Fibroblast of villous mesenchyme (primary cell): Measurements from ENCODE around the gene MYO1G. TPM values are rescaled to one million over a fixed set of nuclear protein-coding genes. Genes with fewer than 3 reads are reported as not detected.

Experiments used
- DNase-seq: peaks from one replicate; pipeline ENCODE4 v3.0.0-alpha.2; 2010; ENCODE audit warnings: low read depth
- H3K4me3 ChIP-seq: 2 replicates; pipeline ENCODE4 v1.5.1; 2011; ENCODE audit warnings: low read depth, mild to moderate bottlenecking, low read length
- total RNA-seq: library from RNA; depleted of rRNA; stranded (reverse); fragments of >200 nt; gene quantifications from 2 replicates; pipeline ENCODE4 v1.2.3, GENCODE V29; 2012
- TF ChIP-seq, protein P1 (sequence below): IDR thresholded peaks from 2 replicates; pipeline ENCODE4 v1.5.1; 2012; ENCODE audit warnings: low read depth, mild to moderate bottlenecking, low read length; ENCODE audit not compliant: insufficient read depth

The MYO1G gene
- total RNA-seq, 1 donor: under 0.01 TPM

GRCh38 chr7:45024126-45024744, 45.4 kb upstream of the MYO1G start:
- TF ChIP-seq, protein P1, sequence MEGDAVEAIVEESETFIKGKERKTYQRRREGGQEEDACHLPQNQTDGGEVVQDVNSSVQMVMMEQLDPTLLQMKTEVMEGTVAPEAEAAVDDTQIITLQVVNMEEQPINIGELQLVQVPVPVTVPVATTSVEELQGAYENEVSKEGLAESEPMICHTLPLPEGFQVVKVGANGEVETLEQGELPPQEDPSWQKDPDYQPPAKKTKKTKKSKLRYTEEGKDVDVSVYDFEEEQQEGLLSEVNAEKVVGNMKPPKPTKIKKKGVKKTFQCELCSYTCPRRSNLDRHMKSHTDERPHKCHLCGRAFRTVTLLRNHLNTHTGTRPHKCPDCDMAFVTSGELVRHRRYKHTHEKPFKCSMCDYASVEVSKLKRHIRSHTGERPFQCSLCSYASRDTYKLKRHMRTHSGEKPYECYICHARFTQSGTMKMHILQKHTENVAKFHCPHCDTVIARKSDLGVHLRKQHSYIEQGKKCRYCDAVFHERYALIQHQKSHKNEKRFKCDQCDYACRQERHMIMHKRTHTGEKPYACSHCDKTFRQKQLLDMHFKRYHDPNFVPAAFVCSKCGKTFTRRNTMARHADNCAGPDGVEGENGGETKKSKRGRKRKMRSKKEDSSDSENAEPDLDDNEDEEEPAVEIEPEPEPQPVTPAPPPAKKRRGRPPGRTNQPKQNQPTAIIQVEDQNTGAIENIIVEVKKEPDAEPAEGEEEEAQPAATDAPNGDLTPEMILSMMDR: no peak
- no peak for DNase-seq
- H3K4me3 ChIP-seq: no peak overlapping the region

DNA sequence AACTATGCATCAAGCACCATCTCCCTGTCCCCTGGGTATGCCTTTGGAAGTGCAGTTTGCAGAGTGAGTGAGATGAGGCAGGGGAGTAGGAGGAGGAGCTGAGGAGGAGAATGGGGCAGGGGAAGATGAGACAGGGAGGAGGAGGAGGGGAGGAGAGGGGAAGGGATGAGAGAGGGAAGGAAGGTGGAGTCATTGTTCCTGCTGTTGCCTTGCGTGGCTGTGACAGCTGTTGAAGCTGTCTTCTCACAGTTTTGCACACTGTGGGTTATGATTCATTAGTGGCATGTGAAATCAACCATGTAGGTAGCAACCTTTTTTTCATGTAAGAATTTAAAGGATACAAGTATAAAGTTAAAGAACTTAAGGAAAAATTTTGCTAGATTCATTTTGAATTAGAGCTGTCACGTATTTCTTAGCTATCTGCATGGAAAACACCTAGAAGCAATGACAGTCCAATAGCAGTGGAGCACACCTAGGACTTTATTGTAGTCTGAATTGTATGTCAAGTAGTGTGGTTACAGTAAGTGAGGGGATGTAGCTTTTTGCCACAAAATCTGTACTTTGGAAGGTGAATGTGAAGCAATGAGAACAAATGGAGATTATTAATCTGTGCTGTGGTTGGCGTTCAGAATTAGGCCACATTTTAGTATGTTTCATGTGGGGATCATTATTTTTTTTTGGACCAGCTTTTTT, 42.9 kb upstream of the MYO1G start:
- TF ChIP-seq, protein P1: no peak
- no peak overlapping the region for H3K4me3 ChIP-seq
- peak; percentile 20 for DNase-seq

GRCh38 chr7:45020915-45021314, 42.1 kb upstream of the MYO1G start:
- H3K4me3 ChIP-seq: no peak overlapping the region
- no peak for DNase-seq
- TF ChIP-seq, protein P1: no peak

DNA sequence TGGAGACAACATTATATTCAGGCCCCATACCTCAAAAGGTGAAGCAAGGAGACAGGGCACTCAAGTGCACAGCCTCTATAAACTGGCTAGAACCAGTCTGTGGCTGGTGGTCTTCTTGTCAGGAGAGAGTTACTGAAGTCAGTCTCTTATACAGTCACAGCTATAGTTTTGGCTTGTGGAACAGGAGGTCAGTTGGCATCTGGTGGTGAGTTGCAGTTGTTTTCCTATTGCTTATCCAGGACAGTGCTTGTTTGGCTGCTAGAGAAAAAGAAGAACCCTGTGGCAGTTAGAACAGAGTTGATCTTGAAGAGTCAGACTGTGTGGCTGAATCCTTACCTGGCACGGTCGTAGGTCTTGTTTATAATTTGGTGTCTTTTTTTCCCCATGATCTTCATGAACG, 38.4 kb upstream of the MYO1G start:
- no peak overlapping the region for H3K4me3 ChIP-seq
- TF ChIP-seq, protein P1: no peak
- DNase-seq: no peak

GRCh38 chr7:45015313-45015712, 36.5 kb upstream of the MYO1G start:
- TF ChIP-seq, protein P1: no peak

GRCh38 chr7:45013465-45013967, 34.7 kb upstream of the MYO1G start:
- DNase-seq: no peak
- TF ChIP-seq, protein P1: no peak
- no peak overlapping the region for H3K4me3 ChIP-seq

More at GRCh38 chr7:45015313-45015712, 36.5 kb upstream of the MYO1G start:
- DNase-seq: no peak
- H3K4me3 ChIP-seq: no peak overlapping the region
